GM12872 (cell line): ENCODE data around the gene BAD.

ENCODE experiments used
- CTCF ChIP-seq: IDR thresholded peaks from 3 replicates; pipeline ENCODE4 v1.5.1; 2011; ENCODE audit warnings: low read depth, mild to moderate bottlenecking, low read length, moderate library complexity; ENCODE audit not compliant: insufficient read depth

The BAD gene

GRCh38 chr11:64258356-64258755 is 26.1 kb downstream of the BAD start:
- TF ChIP-seq CTCF = no peak

GRCh38 chr11:64256300-64256699 is 28.2 kb downstream of the BAD start:
- no peak for TF ChIP-seq CTCF

- no peak for TF ChIP-seq CTCF
Observed at GRCh38 chr11:64255135-64256128, 29.0 kb downstream of the BAD start.

- no peak for TF ChIP-seq CTCF
Observed at GRCh38 chr11:64254326-64254725, 30.1 kb downstream of the BAD start.

GRCh38 chr11:64253481-64253880 is 31.0 kb downstream of the BAD start:
- TF ChIP-seq CTCF = no peak

- no peak for TF ChIP-seq CTCF
Observed at GRCh38 chr11:64253043-64253442, 31.4 kb downstream of the BAD start.

- TF ChIP-seq CTCF = peak; percentile 61
Observed at GRCh38 chr11:64252003-64252872, 32.2 kb downstream of the BAD start.
